Activated CD8-positive, alpha-beta memory T cell treated with anti-CD3 and anti-CD28 coated beads, Interleukin-2, amount 50 U/mL, for 24 hours (primary cell): ENCODE measurements around the gene DCP2.

Source experiments
- DNase-seq: peaks from one replicate; pipeline ENCODE4 v3.0.0-alpha.2; 2020; ENCODE audit errors: extremely low read depth

DCP2 gene

DNA sequence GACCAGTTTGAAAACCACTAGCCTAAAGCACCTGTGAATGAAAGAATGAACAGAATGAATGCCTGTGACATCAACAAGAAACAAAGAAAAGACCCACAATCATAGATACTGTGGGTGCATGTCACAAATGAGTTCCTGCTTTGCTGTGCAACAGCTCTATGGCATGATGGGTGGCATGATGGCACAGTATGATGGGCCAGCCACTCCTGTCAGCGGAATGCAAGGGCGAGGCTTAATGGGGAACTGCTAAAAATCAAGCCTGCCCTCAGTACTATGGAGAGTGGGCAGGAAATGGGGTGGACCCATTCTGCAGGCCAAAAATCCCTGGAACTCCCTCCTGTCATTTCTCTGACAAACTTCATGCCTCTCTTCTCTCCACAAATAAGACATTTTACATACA, 89.0 kb downstream of the DCP2 start:
- no peak for DNase-seq

GRCh38 chr5:113067635-113068344, 91.2 kb downstream of the DCP2 start:
- DNase-seq: no peak

DNA sequence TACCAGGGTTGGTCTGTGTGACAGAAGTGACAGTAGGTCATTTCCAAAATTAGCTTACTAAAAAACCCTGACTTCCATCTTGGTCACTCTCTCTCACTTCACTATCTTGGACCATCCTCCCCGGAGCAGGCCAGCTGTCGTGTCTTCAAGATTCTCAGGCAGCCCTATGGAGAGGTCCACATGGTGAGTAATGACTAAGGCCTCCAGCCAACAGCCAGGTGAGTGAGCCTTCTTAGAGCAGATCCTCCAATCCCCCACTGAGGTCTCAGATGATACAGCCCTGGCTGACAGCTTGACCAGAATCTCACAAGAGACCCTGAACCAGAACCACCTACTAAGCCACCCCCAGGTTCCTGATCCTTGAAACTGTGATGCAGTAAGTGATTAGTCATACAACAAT, 92.0 kb downstream of the DCP2 start:
- DNase-seq: no peak
